ENCODE measurements around the gene C2orf81. TPM values are rescaled to one million over a fixed set of nuclear protein-coding genes. Genes with fewer than 3 reads are reported as not detected.
"Not testable (repeated sequence)": the region's sequence is repeated elsewhere in the genome, so short reads cannot be mapped to it uniquely, and the experiment has no call there.

C2orf81 gene
- not detected in 2 replicates for total RNA-seq (2014; rRNA removed; shearing (Covaris generic); ENCODE audit: low replicate concordance)

GRCh38 chr2:74421221-74421870 is at the start of gene C2orf81, which contains the start of gene WDR54:
Gene C2orf81 (minus strand): TSS chr2:74421619. CDS start chr2:74421560, 59 bp downstream.
Gene WDR54 (plus strand): TSS chr2:74421730. CDS start chr2:74422154, 424 bp downstream.
- H3K4me3 ChIP-seq: peak within 1 kb of the TSS; percentile 58
- DNase-seq: peak; percentile 86

GRCh38 chr2:74470742-74471141 is 49.3 kb upstream of the C2orf81 start:
- not testable (repeated sequence) for DNase-seq, H3K9me3 ChIP-seq, H3K27me3 ChIP-seq, H3K4me3 ChIP-seq
- H3K36me3 ChIP-seq: peaks cover 12% of the 10 kb centered on the region

More at GRCh38 chr2:74421221-74421870, at the start of gene C2orf81, which contains the start of gene WDR54:
- Histone ChIP-seq H3K27me3 (no peaks in the 10 kb centered on the region), H3K36me3 (no peaks in the 10 kb centered on the region), H3K9me3 (no peaks in the 10 kb centered on the region)

GRCh38 chr2:74464406-74464805 is 43.0 kb upstream of the C2orf81 start:
- Histone ChIP-seq H3K4me3 (peak overlapping the region; percentile 97), H3K9me3 (no peaks in the 10 kb centered on the region), H3K36me3 (peaks cover 18% of the 10 kb centered on the region), H3K27me3 (no peaks in the 10 kb centered on the region)
- DNase-seq: no peak

- no peaks in the 10 kb centered on the region for H3K27me3 ChIP-seq
- no peak overlapping the region for H3K4me3 ChIP-seq
- DNase-seq: no peak
- no peaks in the 10 kb centered on the region for H3K9me3 ChIP-seq
- H3K36me3 ChIP-seq: peaks cover 18% of the 10 kb centered on the region
Observed at GRCh38 chr2:74462786-74463105, 41.3 kb upstream of the C2orf81 start.

- H3K27me3 ChIP-seq: no peaks in the 10 kb centered on the region
- no peaks in the 10 kb centered on the region for H3K9me3 ChIP-seq
- H3K4me3 ChIP-seq: no peak overlapping the region
- peaks cover 18% of the 10 kb centered on the region for H3K36me3 ChIP-seq
- DNase-seq: no peak
Observed at GRCh38 chr2:74462054-74462785, 40.8 kb upstream of the C2orf81 start.

GRCh38 chr2:74461187-74462053 is 40.0 kb upstream of the C2orf81 start:
- Histone ChIP-seq H3K36me3 (peaks cover 22% of the 10 kb centered on the region), H3K4me3 (no peak overlapping the region), H3K9me3 (no peaks in the 10 kb centered on the region), H3K27me3 (no peaks in the 10 kb centered on the region)
- DNase-seq: no peak

GRCh38 chr2:74460187-74460586 is 38.8 kb upstream of the C2orf81 start:
- H3K4me3 ChIP-seq, H3K27me3 ChIP-seq, H3K9me3 ChIP-seq, DNase-seq: not testable (repeated sequence)
- H3K36me3 ChIP-seq: peaks cover 27% of the 10 kb centered on the region

GRCh38 chr2:74459503-74460118 is 38.2 kb upstream of the C2orf81 start:
- peak overlapping the region; percentile 72; the same call in 1 of the 2 replicates for H3K4me3 ChIP-seq
- not testable (repeated sequence) for H3K27me3 ChIP-seq, DNase-seq, H3K9me3 ChIP-seq
- H3K36me3 ChIP-seq: peaks cover 27% of the 10 kb centered on the region

- Histone ChIP-seq H3K36me3 (peaks cover 27% of the 10 kb centered on the region), H3K27me3 (no peaks in the 10 kb centered on the region)
- DNase-seq: no peak
Observed at GRCh38 chr2:74458938-74459363, 37.5 kb upstream of the C2orf81 start.

GRCh38 chr2:74458132-74458937 is 36.9 kb upstream of the C2orf81 start, which contains the start of gene WBP1:
Gene WBP1 (plus strand): TSS chr2:74458438. CDS start chr2:74458603, 165 bp downstream.
- peak within 1 kb of the TSS; percentile 72 for H3K4me3 ChIP-seq
- no peaks in the 10 kb centered on the region for H3K27me3 ChIP-seq

More at GRCh38 chr2:74458938-74459363, 37.5 kb upstream of the C2orf81 start:
- Histone ChIP-seq H3K4me3 (peak overlapping the region; percentile 72), H3K9me3 (no peaks in the 10 kb centered on the region)

GRCh38 chr2:74457549-74458131 is 36.2 kb upstream of the C2orf81 start:
- H3K36me3 ChIP-seq: peaks cover 20% of the 10 kb centered on the region
- peak; percentile 33 for DNase-seq
- H3K27me3 ChIP-seq: no peaks in the 10 kb centered on the region
- peak overlapping the region; percentile 72 for H3K4me3 ChIP-seq
- H3K9me3 ChIP-seq: no peaks in the 10 kb centered on the region

More at GRCh38 chr2:74458132-74458937, 36.9 kb upstream of the C2orf81 start, which contains the start of gene WBP1:
- Histone ChIP-seq H3K9me3 (no peaks in the 10 kb centered on the region), H3K36me3 (peaks cover 27% of the 10 kb centered on the region)
- DNase-seq: peak; percentile 100

- Histone ChIP-seq H3K36me3 (peaks cover 15% of the 10 kb centered on the region), H3K9me3 (no peaks in the 10 kb centered on the region), H3K27me3 (no peaks in the 10 kb centered on the region), H3K4me3 (peak overlapping the region; percentile 72; the same call in 1 of the 2 replicates)
- DNase-seq: no peak
Observed at GRCh38 chr2:74457129-74457548, 35.7 kb upstream of the C2orf81 start.

- peaks cover 9% of the 10 kb centered on the region for H3K36me3 ChIP-seq
- peak; percentile 91 for DNase-seq
- no peaks in the 10 kb centered on the region for H3K9me3 ChIP-seq
- H3K4me3 ChIP-seq: peak within 1 kb of the TSS; percentile 67
- no peaks in the 10 kb centered on the region for H3K27me3 ChIP-seq
Observed at GRCh38 chr2:74454654-74455511, 33.5 kb upstream of the C2orf81 start, which contains the start of gene INO80B. Gene INO80B (plus strand): TSS chr2:74455087. CDS start chr2:74455117, 30 bp downstream.

- Histone ChIP-seq H3K27me3 (no peaks in the 10 kb centered on the region), H3K36me3 (no peaks in the 10 kb centered on the region), H3K9me3 (no peaks in the 10 kb centered on the region), H3K4me3 (no peak overlapping the region)
- no peak for DNase-seq
Observed at GRCh38 chr2:74450570-74451190, 29.3 kb upstream of the C2orf81 start.
